Adrenal gland (tissue), 5 donors: Measurements from ENCODE around the gene DPP6.

Experiments
- POLR2A ChIP-seq, 2 donors: fragments of 450-650 bp; IDR thresholded peaks; one replicate each; pipeline ENCODE4 v1.6.1; 2017; ENCODE audit warnings: antibody characterized with exemption in 2 of 2, mild to moderate bottlenecking in 2 of 2, moderate library complexity in 1 of 2
- TF ChIP-seq, protein P1 (sequence below), 6 experiments: fragments of 450-650 bp in 4 of 6; fragments of 200-600 bp in 2 of 6; sonication (generic) in 1 of 6; IDR thresholded peaks; 1 replicate in 5 of 6; 2 replicates in 1 of 6; pipeline versions ENCODE4 v1.5.1 to v1.8.0; 2016 to 2021; ENCODE audit warnings: antibody characterized with exemption in 6 of 6, mild to moderate bottlenecking in 2 of 6, moderate library complexity in 1 of 6
- donor health status: DM: no; HTN: no; CAD: no.

DNA sequence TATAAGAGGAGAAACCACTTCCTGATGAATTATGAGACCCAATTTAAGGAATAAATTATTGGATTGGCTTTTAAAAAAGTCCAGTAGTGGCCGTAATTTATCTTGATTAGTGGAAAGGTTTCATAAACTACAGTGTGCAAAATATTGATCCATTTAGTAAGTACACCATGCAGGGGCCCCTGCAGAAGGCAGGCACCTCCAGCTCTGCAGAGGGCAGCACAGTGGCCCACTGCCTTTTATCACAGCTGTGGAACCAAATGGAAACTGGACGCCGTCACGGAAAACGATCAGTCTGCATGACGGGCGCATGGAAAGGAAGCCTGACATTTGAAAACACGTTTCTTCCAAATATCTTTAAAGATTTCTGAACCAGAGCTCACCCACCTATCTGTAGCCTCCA lies 204.0 kb downstream of the DPP6 start:
- TF ChIP-seq POLR2A (IDR thresholded peaks at IDR 0.05): no peak
- TF ChIP-seq, protein P1, sequence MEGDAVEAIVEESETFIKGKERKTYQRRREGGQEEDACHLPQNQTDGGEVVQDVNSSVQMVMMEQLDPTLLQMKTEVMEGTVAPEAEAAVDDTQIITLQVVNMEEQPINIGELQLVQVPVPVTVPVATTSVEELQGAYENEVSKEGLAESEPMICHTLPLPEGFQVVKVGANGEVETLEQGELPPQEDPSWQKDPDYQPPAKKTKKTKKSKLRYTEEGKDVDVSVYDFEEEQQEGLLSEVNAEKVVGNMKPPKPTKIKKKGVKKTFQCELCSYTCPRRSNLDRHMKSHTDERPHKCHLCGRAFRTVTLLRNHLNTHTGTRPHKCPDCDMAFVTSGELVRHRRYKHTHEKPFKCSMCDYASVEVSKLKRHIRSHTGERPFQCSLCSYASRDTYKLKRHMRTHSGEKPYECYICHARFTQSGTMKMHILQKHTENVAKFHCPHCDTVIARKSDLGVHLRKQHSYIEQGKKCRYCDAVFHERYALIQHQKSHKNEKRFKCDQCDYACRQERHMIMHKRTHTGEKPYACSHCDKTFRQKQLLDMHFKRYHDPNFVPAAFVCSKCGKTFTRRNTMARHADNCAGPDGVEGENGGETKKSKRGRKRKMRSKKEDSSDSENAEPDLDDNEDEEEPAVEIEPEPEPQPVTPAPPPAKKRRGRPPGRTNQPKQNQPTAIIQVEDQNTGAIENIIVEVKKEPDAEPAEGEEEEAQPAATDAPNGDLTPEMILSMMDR (IDR thresholded peaks at IDR 0.05): no peak
